NCI-H524 (cell line): ENCODE data around the gene COL7A1.
A peak's percentile ranks its signal among the peaks of the same experiment; 100 is the strongest.
"Not testable (repeated sequence)": the region's sequence is repeated elsewhere in the genome, so short reads cannot be mapped to it uniquely, and the experiment has no call there.

Experiments
- DNase-seq, 2 experiments: peaks; one replicate each; lab custom pipeline; 2025; lab: John Stamatoyannopoulos, UW

COL7A1 gene

GRCh38 chr3:48543271-48543866 lies 51.8 kb downstream of the COL7A1 start:
- peak; percentile 81 to 95 for DNase-seq

GRCh38 chr3:48538451-48538850 lies 56.7 kb downstream of the COL7A1 start:
- DNase-seq, result no peak

GRCh38 chr3:48536785-48537184 lies 58.3 kb downstream of the COL7A1 start:
- DNase-seq, result no peak

GRCh38 chr3:48536116-48536515 lies 59.0 kb downstream of the COL7A1 start:
- no peak for DNase-seq

- no peak for DNase-seq
These were observed 59.6 kb downstream of the COL7A1 start for GRCh38 chr3:48535578-48535977.

GRCh38 chr3:48532977-48533337 lies 62.2 kb downstream of the COL7A1 start:
- DNase-seq, result no peak

GRCh38 chr3:48532271-48532976 lies 62.7 kb downstream of the COL7A1 start:
- no peak for DNase-seq

- not testable (repeated sequence) for DNase-seq
These were observed 64.4 kb downstream of the COL7A1 start for GRCh38 chr3:48530701-48531100.

GRCh38 chr3:48528754-48529153 lies 66.4 kb downstream of the COL7A1 start:
- DNase-seq, result no peak

- no peak for DNase-seq
These were observed 67.1 kb downstream of the COL7A1 start for GRCh38 chr3:48528048-48528447.

GRCh38 chr3:48524970-48525369 lies 70.2 kb downstream of the COL7A1 start:
- DNase-seq, result no peak

- DNase-seq, result no peak
These were observed 73.5 kb downstream of the COL7A1 start for GRCh38 chr3:48521635-48522034.

GRCh38 chr3:48519277-48519643 lies 75.9 kb downstream of the COL7A1 start:
- no peak for DNase-seq

GRCh38 chr3:48518638-48519276 lies 76.4 kb downstream of the COL7A1 start:
- no peak for DNase-seq

GRCh38 chr3:48518069-48518468 lies 77.1 kb downstream of the COL7A1 start:
- no peak for DNase-seq

GRCh38 chr3:48516571-48516970 lies 78.6 kb downstream of the COL7A1 start:
- no peak for DNase-seq

- no peak for DNase-seq
These were observed 80.5 kb downstream of the COL7A1 start for GRCh38 chr3:48514431-48515227.
